HuH-7 (cell line): ENCODE data around the gene FAM236B.
"Not testable (repeated sequence)": the region's sequence is repeated elsewhere in the genome, so short reads cannot be mapped to it uniquely, and the experiment has no call there.

ENCODE experiments used
- DNase-seq: peaks from one replicate; pipeline ENCODE4 v3.0.0; 2011; ENCODE audit warnings: low spot score

FAM236B gene

DNA sequence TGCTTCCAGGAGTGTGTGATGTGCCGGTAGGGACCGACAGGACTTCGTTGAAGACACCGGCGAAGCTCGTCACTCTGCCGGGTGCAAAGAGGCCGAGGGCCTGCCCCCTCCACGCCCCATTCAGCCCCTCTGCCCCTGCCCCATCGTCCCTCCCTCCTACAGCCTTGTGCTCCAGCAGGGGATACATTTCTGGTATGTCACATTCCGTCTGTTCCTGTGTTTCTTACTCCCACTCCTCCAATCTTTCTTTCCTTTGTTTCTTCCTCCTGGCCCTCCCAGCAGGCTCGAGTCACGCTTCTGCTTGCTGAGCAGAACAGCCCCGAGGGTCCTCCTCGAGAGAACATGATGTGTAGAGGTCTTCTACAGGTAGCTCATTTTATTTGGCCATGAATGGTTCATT, at the start of gene FAM236B:
TSS of gene FAM236B (minus strand) at position 101 of the 400 bp plus-strand sequence. CDS start at position 1, 100 bp downstream.
- not testable (repeated sequence) for DNase-seq

DNA sequence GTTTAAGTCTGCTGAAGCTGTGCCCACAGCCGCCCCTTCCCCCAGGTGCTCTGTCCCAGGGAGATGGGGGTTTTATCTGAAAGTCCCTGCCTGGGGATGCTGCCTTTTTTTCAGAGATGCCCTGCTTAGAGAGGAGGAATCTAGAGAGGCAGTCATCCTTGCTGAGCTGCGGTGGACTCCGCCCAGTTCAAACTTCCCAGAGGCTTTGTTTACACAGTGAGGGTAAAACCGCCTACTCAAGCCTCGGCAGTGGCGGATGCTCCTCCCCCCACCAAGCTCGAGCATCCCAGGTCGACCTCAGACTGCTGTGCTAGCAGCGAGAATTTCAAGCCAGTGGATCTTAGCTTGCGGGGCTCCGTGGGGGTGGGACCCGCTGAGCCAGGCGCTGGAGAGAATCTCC, 48.2 kb upstream of the FAM236B start:
- not testable (repeated sequence) for DNase-seq

DNA sequence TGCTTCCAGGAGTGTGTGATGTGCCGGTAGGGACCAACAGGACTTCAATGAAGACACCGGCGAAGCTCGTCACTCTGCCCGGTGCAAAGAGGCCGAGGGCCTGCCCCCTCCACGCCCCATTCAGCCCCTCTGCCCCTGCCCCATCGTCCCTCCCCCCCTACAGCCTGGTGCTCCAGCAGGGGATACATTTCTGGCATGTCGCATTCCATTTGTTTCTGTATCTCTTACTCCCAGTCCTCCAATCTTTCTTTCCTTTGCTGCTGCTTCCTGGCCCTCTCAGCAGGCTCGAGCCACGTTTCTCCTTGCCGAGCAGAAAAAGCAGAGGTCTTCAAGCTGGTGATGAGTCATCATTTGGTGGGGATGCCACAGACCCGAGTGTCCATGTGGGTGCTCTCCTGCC, 25.6 kb upstream of the FAM236B start, which contains the start of gene FAM236D:
TSS of gene FAM236D (minus strand) at position 101 of the 400 bp plus-strand sequence. CDS start at position 1, 100 bp downstream.
- DNase-seq, result not testable (repeated sequence)

DNA sequence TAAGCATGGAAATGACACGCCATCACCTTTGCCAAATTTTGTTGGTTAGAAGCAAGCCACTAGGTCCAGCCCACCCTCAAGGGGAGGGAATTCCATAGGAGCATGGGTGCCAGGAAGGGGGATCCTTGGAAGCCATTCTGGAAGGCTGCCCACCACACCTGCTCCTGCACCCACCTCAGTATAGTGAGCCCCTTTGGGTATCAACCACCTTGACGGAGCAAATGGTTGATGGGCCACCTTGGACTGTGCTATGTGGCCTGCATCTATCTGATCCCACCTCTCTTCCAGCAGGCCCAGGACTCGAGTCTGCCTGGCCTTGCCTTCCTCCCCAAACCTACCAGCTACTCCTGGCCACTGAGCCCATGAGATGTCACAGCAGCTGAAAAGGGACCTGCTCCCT, 7.9 kb upstream of the FAM236B start:
- not testable (repeated sequence) for DNase-seq

DNA sequence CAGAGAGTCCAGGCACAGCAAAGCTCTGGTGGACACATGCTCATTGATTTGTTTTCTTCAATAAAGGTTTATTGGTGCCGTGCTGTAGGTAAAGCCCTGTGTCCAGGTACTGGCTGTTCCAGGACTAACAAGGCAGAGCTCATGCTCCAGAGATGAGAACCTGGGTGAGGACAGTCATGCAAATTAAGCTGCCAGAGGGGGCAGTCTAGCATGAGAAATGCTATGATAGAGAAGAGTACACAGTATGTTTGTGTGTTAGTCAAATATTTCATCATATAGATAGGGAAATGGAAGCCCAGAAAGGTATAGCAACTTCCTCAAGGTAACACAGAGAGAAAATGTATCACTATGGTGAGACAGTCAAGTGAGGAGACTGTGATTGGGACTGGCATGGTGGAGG, 5.7 kb upstream of the FAM236B start:
- DNase-seq, result not testable (repeated sequence)

DNA sequence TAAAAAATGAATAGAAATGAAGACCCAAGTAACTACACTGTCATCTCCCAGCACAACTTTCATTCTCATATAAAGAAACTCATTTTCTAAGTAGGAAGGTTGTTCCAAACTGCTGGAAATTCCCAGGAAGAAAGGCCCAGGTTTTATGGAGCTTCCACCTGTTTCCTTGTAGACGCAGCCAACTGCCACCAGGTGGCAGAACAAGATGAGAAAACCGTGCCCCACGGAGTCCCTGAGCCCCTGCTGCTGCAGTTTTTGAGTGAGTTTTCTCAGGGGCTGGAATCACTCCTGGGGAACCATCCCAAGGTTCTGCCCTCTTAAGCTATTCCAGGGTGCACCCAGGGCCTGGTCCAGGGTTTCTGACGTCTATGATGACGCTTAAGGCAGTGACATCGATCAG, 1.5 kb upstream of the FAM236B start:
- not testable (repeated sequence) for DNase-seq

DNA sequence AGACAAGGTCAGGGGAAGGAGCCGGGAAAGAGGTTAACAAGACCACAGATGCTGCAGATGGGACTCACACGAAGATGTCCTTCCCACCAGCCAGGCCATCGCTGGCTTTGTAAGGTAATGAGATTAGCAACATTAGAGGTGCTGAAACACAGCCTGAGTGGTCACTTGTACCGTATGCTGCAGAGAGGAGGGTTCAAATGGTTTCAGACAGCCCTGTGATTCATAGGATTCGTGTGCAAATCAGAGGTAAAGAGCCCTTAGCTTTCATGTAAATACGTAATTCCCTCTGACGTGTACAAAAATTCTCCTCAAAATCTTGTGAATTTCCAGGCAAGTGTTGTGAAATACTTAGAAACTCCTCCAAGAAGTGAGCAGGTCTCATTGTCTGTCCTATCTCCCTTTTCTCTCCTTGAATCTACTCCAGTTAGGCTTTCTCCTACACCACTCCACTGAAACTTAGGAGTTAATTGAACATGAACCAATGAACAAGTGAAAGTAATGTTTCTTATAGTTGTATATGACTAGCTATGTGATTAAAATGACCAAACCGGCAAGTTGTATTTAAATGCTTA, 991 bp upstream of the FAM236B start:
- not testable (repeated sequence) for DNase-seq

DNA sequence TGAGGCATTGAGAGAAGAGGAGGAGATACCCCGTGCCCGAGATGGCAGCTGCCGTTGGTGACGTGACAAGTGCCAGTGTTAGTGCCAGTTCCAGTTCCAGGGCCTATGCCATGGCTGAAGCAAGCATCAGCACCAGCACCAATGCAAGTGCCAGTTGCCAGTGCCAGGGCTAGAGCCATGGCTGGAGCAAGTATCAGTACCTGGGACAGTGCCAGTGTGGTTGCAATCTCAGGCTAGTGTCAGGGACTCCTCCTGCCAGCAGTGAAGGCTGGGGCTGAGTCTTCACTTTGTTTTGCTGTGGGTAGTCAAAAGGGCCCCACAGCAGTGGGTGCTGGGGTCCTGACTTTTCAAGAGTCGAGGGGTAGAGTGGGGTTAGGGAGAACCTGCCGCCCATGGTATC, 4.3 kb downstream of the FAM236B start:
- not testable (repeated sequence) for DNase-seq

DNA sequence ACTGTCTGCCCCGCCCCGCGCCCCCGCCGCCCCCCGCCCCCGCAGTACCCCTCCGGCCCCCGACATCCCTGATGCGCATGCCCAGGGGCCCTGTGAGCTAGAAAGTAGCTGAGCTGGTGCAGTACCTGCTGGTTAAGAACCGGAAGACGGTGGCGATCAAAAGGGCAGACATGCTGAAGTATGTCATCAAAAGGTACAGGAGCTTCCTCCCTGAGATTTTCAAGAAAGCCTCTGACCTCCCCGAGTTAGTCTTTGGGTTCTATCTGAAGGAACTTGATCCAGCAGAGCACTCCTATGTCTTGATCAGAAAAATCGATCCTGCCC, 5.0 kb downstream of the FAM236B start:
- DNase-seq, result not testable (repeated sequence)

DNA sequence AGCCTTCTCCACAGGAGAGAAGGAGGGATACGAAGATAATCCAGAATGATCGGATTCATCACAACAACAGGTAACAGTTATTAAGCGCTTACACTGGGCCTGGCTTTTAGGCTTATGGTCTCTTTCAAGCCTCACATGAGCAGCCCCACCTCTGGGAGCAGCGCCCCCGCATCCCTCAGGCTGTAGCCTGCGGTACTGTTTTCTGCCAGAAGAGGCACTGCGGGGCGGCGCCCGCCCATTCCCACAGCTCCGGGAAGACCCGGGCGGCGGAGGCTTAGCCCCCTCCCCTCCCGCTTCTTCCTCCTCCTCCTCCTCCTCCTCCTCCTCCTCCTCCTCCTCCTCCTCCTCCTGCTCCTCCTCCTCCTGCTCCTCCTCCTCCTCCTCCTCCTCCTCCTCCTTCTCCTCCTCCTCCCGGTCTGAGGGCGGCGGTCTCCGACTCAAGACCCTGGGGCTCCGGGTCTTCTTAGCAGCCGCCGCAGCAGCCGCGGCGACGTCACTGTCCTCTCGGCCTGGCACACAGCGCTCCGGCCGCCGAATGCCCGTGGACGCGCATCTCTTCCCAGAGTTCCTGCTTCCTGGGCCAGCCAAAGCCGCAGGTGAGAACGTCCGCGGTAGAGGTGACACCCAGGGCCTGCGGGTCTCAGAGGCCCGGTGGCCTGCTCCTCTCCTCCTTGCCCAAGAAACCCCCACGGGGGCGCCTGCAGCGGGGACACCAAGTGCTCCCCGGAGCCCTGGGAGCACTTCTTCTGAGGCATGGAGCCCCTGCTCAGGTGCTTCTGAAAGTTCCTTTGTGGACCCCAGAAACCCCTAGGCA, 5.6 kb downstream of the FAM236B start, which contains the start of gene DMRTC1B:
TSS of gene DMRTC1B (plus strand) at position 238 of the 814 bp plus-strand sequence. CDS start 68,246 bp downstream, outside the sequence.
- not testable (repeated sequence) for DNase-seq

DNA sequence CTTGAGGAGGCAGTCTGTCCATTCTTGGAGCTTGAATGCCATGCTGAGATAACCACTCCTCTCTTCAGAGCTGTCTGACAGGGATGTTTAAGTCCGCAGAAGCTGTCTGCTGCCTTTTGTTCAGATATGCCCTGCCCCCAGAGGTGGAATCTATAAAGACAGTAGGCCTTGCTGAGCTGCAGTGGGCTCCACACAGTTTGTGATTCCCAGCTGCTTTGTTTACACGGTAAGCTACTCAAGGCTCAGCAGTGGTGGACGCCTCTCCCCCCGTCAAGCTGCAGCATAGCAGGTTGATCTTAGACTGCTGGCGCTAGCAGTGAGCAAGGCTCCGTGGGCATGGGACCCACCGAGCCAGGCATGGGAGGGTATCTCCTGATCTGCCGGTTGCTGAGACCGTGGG, 22.0 kb downstream of the FAM236B start:
- not testable (repeated sequence) for DNase-seq

DNA sequence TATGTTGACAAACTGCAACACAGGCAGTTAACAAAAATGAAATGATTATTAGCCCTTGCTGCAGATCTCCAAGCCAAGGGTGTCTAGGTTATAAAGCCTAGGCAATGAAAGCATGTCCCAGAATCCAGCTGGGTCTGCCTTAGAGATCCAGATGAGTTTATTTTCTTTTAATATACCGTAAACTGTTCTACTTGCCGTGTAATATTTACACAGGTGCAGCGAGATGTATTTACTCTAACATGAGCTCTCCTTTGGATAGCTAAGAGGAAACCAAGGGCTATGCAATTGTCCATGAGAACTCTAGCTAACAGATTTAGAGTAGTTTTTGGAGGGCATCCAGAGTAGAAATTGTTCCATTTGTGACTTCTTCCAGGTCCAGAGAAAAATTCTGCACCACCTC, 33.9 kb downstream of the FAM236B start:
- not testable (repeated sequence) for DNase-seq

DNA sequence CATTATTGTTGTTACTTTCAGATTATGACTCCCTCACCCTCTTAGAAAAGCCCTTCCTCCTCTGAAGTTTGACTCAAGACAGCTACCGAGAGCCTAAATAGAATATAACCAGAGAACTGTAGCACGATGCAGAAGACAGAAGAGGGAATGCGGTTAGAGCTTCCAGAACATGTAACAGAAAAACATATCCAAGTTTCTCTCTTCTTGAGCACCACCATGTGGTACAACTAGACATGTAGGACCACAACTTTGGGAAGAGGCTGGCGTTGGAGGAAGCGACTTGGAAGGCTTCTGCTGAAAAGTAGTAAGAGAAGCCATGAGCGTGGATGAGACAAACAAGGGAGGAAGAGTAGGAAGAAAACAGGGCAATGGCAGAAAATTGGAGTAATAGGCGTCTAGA, 36.9 kb downstream of the FAM236B start:
- DNase-seq, result not testable (repeated sequence)

DNA sequence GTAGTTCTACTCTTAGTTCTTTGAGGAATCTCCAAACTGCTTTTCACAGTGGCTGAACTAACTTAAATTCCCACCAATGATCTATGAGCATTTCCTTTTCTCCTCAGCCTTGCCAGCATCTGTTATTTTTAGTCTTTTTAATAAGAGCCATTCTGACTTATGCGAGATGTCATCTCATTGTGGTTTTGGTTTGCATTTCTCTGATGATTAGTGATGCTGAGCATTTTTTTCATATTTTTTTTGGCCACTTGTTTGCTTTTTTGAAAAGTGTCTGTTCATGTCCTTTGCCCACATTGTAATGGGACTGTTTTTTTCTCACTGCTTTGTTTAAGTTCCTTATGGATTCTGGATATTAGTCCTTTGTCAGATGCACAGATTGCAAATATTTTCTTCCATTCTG, 46.9 kb downstream of the FAM236B start:
- no peak for DNase-seq

DNA sequence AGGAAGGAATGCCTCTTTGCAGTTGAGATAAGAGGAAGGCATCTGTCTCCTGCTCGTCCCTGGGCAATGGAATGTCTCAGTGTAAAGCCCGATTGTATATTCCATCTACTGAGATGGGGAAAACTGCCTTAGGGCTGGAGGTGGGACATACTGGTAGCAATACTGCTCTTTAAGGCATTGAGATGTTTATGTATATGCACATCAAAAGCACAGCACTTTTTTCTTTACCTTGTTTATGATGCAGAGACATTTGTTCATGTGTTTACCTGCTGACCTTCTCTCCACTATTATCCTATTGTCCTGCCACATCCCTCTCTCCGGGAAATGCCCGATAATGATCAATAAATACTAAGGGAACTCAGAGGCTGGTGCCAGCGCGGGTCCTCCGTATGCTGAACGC, 48.8 kb downstream of the FAM236B start:
- not testable (repeated sequence) for DNase-seq
